ENCODE results near the gene RASSF5. TPM values are rescaled to one million over a fixed set of nuclear protein-coding genes. Genes with fewer than 3 reads are reported as not detected.

The RASSF5 gene
- total and polyA plus RNA-seq, 9 of the 15 experiments (the other 6 are each of a cell fraction or from before 2014, with no cell fraction given), result 6.1 to 41.0 (median 25.2) TPM

DNA sequence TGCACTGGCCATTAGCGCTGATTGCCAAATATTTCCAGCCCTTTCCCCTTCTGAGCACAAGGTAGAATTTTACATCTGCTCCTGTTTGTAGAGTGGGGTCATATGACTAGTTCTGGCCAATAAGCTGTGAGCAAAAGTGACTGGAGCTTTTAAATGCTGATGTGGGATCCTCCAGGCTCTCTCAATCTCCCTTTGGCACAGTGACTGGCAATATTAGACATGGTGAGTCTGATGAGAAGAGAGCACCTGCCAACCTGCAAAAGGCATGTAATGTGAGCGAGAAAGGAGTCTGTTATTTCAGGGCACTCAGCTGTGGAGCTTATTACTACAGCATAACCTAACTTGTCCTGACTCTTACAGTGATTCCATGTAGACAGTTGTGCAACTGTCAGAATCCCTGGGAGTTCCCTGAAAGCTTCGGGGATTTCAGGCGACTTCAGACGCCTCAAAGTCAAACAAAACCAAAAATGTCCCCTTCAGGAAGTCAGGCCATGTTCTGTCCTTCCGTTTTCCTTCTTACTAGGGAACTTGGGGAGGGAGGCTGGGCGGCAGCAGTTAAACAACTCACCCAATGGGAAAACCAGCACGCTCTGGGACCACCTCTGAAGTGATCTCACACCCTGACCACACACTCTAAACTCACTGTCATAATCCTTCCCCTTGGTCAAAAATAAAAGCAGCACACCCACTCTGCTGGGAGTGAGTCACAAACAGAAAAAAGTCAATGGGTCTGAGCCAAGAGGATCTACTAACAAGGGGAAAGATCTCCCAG lies 3.6 kb upstream of the RASSF5 start (continued):
- no peak for TF ChIP-seq ZNF134 (CRISPR knock-in tag; conservative IDR thresholded peaks at IDR 0.05)
- no peak for TF ChIP-seq ZFX (CRISPR knock-in tag; IDR thresholded peaks at IDR 0.05)
- no peak for TF ChIP-seq GATAD2B (IDR thresholded peaks at IDR 0.05; ENCODE audit: borderline replicate concordance)
- TF ChIP-seq SMARCB1 (IDR thresholded peaks at IDR 0.05; ENCODE audit: insufficient read length, low read depth), result no peak
- TF ChIP-seq ZNF165 (CRISPR knock-in tag; IDR thresholded peaks at IDR 0.05; ENCODE audit: borderline replicate concordance), result no peak
- TF ChIP-seq ZBTB17 (CRISPR knock-in tag; IDR thresholded peaks at IDR 0.05), result 0 out of 2 replicates have a peak, but pooled peaks have one; percentile 37
- TF ChIP-seq ETV1 (tag; conservative IDR thresholded peaks at IDR 0.05; ENCODE audit: low read depth), result no peak; the same call in 1 of the 2 replicates
- TF ChIP-seq, protein P1, sequence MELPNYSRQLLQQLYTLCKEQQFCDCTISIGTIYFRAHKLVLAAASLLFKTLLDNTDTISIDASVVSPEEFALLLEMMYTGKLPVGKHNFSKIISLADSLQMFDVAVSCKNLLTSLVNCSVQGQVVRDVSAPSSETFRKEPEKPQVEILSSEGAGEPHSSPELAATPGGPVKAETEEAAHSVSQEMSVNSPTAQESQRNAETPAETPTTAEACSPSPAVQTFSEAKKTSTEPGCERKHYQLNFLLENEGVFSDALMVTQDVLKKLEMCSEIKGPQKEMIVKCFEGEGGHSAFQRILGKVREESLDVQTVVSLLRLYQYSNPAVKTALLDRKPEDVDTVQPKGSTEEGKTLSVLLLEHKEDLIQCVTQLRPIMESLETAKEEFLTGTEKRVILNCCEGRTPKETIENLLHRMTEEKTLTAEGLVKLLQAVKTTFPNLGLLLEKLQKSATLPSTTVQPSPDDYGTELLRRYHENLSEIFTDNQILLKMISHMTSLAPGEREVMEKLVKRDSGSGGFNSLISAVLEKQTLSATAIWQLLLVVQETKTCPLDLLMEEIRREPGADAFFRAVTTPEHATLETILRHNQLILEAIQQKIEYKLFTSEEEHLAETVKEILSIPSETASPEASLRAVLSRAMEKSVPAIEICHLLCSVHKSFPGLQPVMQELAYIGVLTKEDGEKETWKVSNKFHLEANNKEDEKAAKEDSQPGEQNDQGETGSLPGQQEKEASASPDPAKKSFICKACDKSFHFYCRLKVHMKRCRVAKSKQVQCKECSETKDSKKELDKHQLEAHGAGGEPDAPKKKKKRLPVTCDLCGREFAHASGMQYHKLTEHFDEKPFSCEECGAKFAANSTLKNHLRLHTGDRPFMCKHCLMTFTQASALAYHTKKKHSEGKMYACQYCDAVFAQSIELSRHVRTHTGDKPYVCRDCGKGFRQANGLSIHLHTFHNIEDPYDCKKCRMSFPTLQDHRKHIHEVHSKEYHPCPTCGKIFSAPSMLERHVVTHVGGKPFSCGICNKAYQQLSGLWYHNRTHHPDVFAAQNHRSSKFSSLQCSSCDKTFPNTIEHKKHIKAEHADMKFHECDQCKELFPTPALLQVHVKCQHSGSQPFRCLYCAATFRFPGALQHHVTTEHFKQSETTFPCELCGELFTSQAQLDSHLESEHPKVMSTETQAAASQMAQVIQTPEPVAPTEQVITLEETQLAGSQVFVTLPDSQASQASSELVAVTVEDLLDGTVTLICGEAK (IDR thresholded peaks at IDR 0.05), result peak; percentile 34
- TF ChIP-seq, protein P1 (CRISPR knock-in tag; IDR thresholded peaks at IDR 0.05), result no peak
- no peak for TF ChIP-seq MCM7 (IDR thresholded peaks at IDR 0.05)
- TF ChIP-seq POLR2H (tag; IDR thresholded peaks at IDR 0.05; ENCODE audit: low read depth), result no peak
- TF ChIP-seq POU5F1 (IDR thresholded peaks at IDR 0.05; ENCODE audit: borderline replicate concordance, low read depth, low read length, partially characterized antibody), result no peak
- no peak for TF ChIP-seq SMAD1 (IDR thresholded peaks at IDR 0.05; ENCODE audit: low read depth, low read length, partially characterized antibody)
- TF ChIP-seq, protein P2, sequence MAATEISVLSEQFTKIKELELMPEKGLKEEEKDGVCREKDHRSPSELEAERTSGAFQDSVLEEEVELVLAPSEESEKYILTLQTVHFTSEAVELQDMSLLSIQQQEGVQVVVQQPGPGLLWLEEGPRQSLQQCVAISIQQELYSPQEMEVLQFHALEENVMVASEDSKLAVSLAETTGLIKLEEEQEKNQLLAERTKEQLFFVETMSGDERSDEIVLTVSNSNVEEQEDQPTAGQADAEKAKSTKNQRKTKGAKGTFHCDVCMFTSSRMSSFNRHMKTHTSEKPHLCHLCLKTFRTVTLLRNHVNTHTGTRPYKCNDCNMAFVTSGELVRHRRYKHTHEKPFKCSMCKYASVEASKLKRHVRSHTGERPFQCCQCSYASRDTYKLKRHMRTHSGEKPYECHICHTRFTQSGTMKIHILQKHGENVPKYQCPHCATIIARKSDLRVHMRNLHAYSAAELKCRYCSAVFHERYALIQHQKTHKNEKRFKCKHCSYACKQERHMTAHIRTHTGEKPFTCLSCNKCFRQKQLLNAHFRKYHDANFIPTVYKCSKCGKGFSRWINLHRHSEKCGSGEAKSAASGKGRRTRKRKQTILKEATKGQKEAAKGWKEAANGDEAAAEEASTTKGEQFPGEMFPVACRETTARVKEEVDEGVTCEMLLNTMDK (IDR thresholded peaks at IDR 0.05; ENCODE audit: borderline replicate concordance, insufficient read depth, low read depth, low read length, poor library complexity, severe bottlenecking), result no peak
- no peak for TF ChIP-seq FIP1L1 (IDR thresholded peaks at IDR 0.05; ENCODE audit: low read depth, low read length, poor library complexity, severe bottlenecking)
- no peak for TF ChIP-seq RBM17 (IDR thresholded peaks at IDR 0.05; ENCODE audit: borderline replicate concordance, low read depth, low read length)

Measured in K562 (cell line).